ENCODE measurements around the gene FBXO30.

- TF ChIP-seq, protein P1, sequence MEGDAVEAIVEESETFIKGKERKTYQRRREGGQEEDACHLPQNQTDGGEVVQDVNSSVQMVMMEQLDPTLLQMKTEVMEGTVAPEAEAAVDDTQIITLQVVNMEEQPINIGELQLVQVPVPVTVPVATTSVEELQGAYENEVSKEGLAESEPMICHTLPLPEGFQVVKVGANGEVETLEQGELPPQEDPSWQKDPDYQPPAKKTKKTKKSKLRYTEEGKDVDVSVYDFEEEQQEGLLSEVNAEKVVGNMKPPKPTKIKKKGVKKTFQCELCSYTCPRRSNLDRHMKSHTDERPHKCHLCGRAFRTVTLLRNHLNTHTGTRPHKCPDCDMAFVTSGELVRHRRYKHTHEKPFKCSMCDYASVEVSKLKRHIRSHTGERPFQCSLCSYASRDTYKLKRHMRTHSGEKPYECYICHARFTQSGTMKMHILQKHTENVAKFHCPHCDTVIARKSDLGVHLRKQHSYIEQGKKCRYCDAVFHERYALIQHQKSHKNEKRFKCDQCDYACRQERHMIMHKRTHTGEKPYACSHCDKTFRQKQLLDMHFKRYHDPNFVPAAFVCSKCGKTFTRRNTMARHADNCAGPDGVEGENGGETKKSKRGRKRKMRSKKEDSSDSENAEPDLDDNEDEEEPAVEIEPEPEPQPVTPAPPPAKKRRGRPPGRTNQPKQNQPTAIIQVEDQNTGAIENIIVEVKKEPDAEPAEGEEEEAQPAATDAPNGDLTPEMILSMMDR (IDR thresholded peaks at IDR 0.05 in 4 of 5, conservative IDR thresholded peaks at IDR 0.05 in 1 of 5), result peak in 1 of 5 experiments; percentile 8
- TF ChIP-seq POLR2A (IDR thresholded peaks at IDR 0.05), result no peak
These were observed 997 bp upstream of the FBXO30 start for GRCh38 chr6:145815309-145816274.
